IPS DF 6.9 (cell line): ENCODE results near the gene DBT.
"Not testable (repeated sequence)": the region's sequence is repeated elsewhere in the genome, so short reads cannot be mapped to it uniquely, and the experiment has no call there.

Experiments
- DNase-seq: peaks from one replicate; pipeline ENCODE4 v3.0.0-alpha.2; 2013; ENCODE audit warnings: low read depth, low spot score
- H3K27ac ChIP-seq: one replicate; pipeline ENCODE4 v1.5.1; 2013; ENCODE audit warnings: low read length, control low read depth
- H3K27me3 ChIP-seq: 2 replicates; pipeline ENCODE4 v1.6.1; 2013; ENCODE audit warnings: mild to moderate bottlenecking, low read length; ENCODE audit not compliant: control insufficient read depth, insufficient read depth
- H3K36me3 ChIP-seq: 2 replicates; pipeline ENCODE4 v1.6.1; 2013; ENCODE audit warnings: low read length; ENCODE audit not compliant: control insufficient read depth, insufficient read depth
- H3K4me1 ChIP-seq: 2 replicates; pipeline ENCODE4 v1.6.1; 2013; ENCODE audit warnings: low read length; ENCODE audit not compliant: control insufficient read depth, insufficient read depth
- H3K4me3 ChIP-seq: 2 replicates; pipeline ENCODE4 v1.5.1; 2013; ENCODE audit warnings: mild to moderate bottlenecking, low read length
- H3K9me3 ChIP-seq: 2 replicates; pipeline ENCODE4 v1.6.1; 2013; ENCODE audit warnings: low read length, inconsistent platforms; ENCODE audit not compliant: control insufficient read depth, insufficient read depth
- WGBS: extraction: QIAGEN DNeasy Blood & Tissue Kit; methylation state at CpG from one replicate; pipeline ENCODE4 v1.1.7; 2013; ENCODE audit warnings: mixed read lengths, missing lambda C conversion rate; ENCODE audit not compliant: insufficient read length, insufficient coverage; 5-methylcytosine and 5-hydroxymethylcytosine counted together

DBT gene

DNA sequence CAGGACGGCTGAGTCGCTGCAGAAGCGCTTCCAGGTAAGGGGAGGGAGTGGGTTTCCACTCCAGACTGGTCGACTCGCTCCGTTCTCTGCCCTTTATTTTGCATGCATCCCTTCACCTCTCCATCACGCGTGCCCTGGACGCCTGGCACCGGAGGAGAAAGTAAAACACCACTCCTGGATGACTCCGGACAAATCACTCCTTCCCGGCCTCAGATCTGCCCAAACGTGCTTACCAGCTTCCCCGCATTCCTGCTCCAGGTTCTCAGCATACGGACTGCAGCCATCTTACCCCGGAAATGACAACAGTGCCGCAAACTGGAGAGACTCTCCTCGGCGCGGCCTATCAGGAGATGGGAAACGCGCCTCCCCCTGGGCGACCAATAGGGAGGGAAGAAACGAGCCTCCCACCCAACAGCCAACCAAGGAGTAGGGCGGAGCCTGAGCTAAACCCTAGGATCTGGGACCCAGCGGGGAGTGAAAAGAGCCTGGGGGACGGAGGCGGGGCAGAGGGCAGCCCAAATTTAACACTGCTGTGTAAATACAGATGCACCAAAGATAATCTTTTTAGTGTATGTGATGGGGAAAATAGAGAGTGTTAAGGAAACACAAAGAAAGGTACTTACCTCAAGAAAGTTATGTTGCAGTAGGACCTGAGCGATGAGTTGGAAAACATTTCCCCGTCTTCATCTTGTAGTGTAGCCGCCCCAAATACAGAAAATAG lies at the start of gene DBT:
Gene DBT (minus strand): TSS at position 298 of the 721 bp plus-strand sequence. CDS start 14 bp downstream, at position 284.
- Histone ChIP-seq H3K9me3 (no peaks in the 10 kb centered on the region), H3K27ac (no peak within 1 kb of the TSS)
- no CpG with 5 or more reads among the region's 31 CpGs for WGBS

DNA sequence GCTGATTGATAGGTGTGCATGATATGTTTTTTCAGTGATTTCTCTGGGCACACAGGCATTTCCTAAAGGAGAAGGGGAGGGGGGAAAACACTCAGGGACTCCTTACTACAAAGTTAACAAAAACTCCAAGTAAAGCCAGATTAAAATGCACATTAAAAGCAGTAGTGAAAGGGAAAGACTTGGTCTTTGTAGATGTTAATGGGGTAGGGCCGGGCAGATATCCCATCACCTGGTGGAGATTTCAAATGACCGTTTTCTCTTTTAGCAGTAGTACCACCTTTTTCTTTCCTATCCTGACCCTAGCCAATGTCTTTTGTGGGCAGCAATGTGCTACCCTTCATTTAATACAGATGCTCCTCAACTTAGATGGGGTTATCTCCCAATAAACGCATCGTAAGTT lies 48.9 kb upstream of the DBT start:
- no peaks in the 10 kb centered on the region for H3K9me3 ChIP-seq
- DNase-seq: no peak
- no peaks in the 10 kb centered on the region for H3K36me3 ChIP-seq
- H3K4me3 ChIP-seq: no peak overlapping the region
- WGBS: no CpG with 5 or more reads among the region's 4 CpGs
- no peak overlapping the region for H3K27ac ChIP-seq
- no peaks in the 10 kb centered on the region; the same call in 1 of the 2 replicates for H3K27me3 ChIP-seq
- peaks cover 5% of the 10 kb centered on the region; the same call in 1 of the 2 replicates for H3K4me1 ChIP-seq

More for the DNA sequence above, at the start of gene DBT:
- H3K4me3 ChIP-seq: peak within 1 kb of the TSS; percentile 96
- no peaks in the 10 kb centered on the region for H3K36me3 ChIP-seq
- peak; percentile 94 for DNase-seq
- H3K27me3 ChIP-seq: no peaks in the 10 kb centered on the region
- no peaks in the 10 kb centered on the region for H3K4me1 ChIP-seq

DNA sequence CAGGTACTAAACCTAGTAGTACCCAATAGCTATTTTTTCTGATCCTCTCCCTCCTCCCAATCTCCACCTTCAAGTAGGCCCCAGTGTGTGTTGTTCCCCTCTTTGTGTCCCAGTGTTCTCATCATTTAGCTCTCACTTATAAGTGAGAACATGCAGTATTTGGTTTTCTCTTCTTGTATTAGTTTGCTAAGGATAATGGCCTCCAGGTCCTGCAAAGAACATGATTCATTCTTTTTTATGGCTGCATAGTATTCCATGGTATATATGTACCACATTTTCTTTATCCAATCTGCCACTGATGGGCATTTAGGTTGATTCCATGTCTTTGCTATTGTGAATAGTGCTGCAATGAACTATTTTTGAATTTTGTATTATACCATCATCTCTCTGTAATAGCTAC lies 47.4 kb upstream of the DBT start:
- H3K27me3 ChIP-seq, H3K4me3 ChIP-seq, DNase-seq, H3K27ac ChIP-seq, H3K4me1 ChIP-seq, H3K36me3 ChIP-seq, H3K9me3 ChIP-seq: not testable (repeated sequence)

DNA sequence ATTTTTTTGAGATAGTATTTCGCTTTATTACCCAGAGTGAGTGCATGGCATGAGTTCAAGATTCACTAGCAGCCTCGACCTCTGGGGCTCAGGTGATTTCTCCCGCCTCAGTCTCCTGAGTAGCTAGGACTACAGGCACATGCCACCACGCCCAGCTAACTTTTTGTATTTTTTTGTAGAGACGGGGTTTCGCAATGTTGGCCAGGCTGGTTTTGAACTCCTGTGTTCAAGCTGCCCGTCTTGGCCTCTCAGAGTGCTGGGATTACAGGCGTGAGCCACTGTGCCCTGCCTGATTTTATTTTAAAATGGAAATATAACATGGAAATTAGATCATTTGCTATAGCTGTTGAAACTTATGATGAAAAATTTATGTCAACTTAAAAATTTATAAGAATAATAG lies 46.5 kb upstream of the DBT start:
- Histone ChIP-seq H3K4me3 (no peak overlapping the region), H3K27ac (no peak overlapping the region), H3K36me3 (no peaks in the 10 kb centered on the region), H3K9me3 (no peaks in the 10 kb centered on the region), H3K4me1 (peaks cover 5% of the 10 kb centered on the region; the same call in 1 of the 2 replicates), H3K27me3 (no peaks in the 10 kb centered on the region)
- DNase-seq: no peak
- WGBS: no CpG with 5 or more reads among the region's 8 CpGs

DNA sequence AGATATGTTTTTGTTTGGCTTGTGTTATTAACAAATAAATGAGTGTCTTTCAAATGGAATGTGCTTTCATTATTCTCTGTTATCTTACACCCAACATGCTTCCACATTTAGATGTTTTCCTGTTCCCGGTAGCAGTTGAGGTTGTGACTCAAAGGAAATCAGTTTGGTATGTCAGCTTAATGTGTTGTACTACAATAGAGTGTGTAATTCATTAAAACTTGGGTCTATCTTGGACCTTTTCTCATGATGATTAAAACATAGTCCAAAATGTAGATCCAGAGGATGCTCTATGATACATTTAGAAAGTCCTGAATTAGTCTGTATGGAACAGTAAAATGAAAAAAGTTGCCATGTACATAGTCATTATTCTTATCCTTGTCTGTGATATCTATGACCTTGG lies 43.1 kb upstream of the DBT start:
- Histone ChIP-seq H3K27me3 (no peaks in the 10 kb centered on the region), H3K36me3 (0 out of 2 replicates have a peak, but pooled peaks cover 3% of the 10 kb centered on the region), H3K4me3 (no peak overlapping the region), H3K9me3 (no peaks in the 10 kb centered on the region), H3K4me1 (no peaks in the 10 kb centered on the region), H3K27ac (no peak overlapping the region)
- DNase-seq: no peak
- no CpG with 5 or more reads among the region's 1 CpG for WGBS

DNA sequence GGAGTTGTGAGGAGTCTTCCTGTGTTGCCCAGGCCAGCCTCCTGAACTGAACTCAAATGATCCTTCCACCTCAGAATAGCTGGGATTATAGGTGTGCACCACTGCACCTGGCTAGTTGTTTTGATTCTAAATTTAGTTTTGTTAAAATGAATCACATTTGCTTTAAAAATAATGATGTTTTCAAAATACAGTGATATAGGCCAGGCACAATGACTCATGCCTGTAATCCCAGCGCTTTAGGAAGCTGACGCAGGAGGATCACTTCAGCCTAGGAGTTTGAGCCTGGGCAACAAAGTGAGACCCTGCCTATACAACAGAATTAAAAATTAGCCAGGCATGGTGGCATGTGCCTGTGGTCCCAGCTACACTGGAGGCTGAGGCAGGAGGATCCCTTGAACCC lies 40.7 kb upstream of the DBT start:
- Histone ChIP-seq H3K27me3 (no peaks in the 10 kb centered on the region), H3K36me3 (0 out of 2 replicates have a peak, but pooled peaks cover 3% of the 10 kb centered on the region), H3K4me3 (no peak overlapping the region), H3K9me3 (no peaks in the 10 kb centered on the region), H3K4me1 (no peaks in the 10 kb centered on the region), H3K27ac (no peak overlapping the region)
- WGBS: no CpG with 5 or more reads among the region's 2 CpGs
- no peak for DNase-seq

DNA sequence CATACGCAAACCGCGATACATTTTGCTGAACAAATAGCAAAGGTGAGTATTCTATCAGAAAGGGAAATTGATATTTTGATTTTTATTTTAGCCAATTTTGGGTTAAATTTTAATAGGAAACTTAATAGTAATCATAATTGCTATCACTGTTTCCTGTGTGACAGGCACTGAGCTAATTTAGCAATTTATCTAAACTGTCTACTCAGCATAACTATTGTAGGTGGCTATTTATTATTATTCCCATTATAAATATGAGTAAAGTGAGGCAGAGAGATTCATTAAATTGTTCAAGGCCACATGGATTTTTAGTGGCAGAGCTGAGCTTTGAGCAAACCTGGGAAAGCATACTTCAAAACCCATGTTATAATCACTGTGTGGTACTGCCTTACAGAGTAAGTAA lies 37.5 kb upstream of the DBT start:
- Histone ChIP-seq H3K9me3 (no peaks in the 10 kb centered on the region), H3K4me3 (no peak overlapping the region), H3K4me1 (no peaks in the 10 kb centered on the region), H3K27me3 (no peaks in the 10 kb centered on the region), H3K36me3 (0 out of 2 replicates have a peak, but pooled peaks cover 3% of the 10 kb centered on the region), H3K27ac (no peak overlapping the region)
- WGBS: no CpG with 5 or more reads among the region's 3 CpGs
- DNase-seq: no peak

DNA sequence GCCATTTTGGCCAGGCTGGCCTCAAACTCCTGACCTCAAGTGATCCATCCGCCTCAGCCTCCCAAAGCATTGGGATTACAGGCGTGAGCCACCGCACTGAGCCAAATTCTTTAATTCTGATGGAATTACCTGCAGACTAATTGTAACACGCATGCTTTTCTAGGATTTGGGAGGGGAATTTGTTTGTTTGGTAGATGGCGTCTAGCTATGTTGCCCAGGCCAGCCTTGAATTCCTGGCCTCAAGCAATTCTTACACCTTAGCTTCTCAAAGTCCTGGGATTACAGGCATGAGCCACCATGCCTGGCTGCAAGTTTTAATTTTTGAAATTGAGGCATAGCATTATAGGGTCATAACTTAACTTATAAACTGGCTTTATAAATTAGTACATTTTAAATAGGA lies 35.0 kb upstream of the DBT start:
- no CpG with 5 or more reads among the region's 5 CpGs for WGBS
- Histone ChIP-seq H3K4me1 (no peaks in the 10 kb centered on the region), H3K9me3 (no peaks in the 10 kb centered on the region), H3K27me3 (no peaks in the 10 kb centered on the region), H3K27ac (no peak overlapping the region), H3K4me3 (no peak overlapping the region), H3K36me3 (0 out of 2 replicates have a peak, but pooled peaks cover 3% of the 10 kb centered on the region)
- no peak for DNase-seq

DNA sequence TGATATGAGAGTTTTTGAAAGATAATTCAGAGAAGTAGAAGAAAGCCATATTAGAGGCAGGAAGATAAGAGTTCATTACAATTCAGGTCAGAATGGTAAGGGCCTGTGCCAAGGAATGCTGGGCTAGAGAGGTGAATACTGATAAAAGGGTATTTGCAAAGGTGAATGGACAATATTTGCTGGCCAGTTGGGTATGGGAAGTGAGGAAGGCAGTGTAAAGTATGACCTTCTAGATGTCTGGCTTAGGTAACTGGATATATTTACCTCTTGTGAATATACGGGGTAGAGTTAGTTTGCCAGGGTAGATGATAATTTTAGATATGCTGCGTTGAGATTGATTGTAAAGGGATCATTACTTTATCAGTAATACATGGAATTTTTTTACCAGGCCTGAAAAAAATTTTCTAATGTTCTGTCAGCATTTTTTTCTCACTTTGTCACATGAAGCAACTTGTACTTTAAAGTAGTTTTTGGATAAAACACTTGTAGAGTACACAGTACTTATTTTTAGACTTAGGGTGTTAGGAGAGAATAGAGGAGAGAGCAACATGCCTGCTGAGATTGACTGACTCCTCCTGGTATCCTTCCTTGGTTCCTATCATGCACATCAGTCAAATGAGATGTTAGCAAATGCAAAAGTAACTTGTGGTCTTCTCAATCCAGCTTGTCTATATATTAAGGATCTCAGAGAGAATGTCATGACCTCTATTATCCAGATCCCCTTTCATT lies 30.5 kb upstream of the DBT start:
- Histone ChIP-seq H3K36me3 (peaks cover 4% of the 10 kb centered on the region; the same call in 1 of the 2 replicates), H3K27me3 (no peaks in the 10 kb centered on the region), H3K27ac (no peak overlapping the region), H3K4me1 (no peaks in the 10 kb centered on the region), H3K9me3 (no peaks in the 10 kb centered on the region), H3K4me3 (no peak overlapping the region)
- no peak for DNase-seq
- WGBS: 100% methylated on average over 1 of the region's 2 CpGs

DNA sequence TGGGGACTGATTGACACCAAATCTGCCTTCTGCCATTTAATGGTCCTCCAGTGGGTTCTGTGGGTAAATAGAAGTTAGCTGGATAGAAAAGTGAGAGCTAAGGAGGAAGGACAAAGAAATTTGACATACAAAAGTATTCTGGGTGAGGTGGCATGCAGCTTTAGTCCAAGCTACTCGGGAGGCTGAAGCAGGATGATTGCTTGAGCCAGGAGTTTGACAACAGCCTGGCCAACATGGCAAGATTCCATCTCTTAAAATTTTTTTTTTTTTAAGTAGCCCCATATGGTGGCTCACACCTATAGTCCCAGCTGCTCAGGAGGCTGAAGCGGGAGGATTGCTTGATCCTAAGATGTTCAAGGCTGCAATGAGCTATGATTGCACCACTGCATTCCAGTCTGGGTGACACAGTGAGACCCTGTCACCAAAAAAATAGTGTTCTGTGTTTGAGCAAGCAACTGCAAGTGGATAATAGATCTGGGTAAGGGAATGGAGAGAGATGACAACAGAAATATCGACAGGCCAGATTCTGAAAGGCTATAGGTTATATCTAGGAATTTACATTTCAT lies 29.8 kb upstream of the DBT start:
- H3K4me1 ChIP-seq: no peaks in the 10 kb centered on the region
- no peak overlapping the region for H3K27ac ChIP-seq
- peaks cover 6% of the 10 kb centered on the region; the same call in 1 of the 2 replicates for H3K36me3 ChIP-seq
- no peak for DNase-seq
- no peak overlapping the region for H3K4me3 ChIP-seq
- H3K27me3 ChIP-seq: no peaks in the 10 kb centered on the region
- H3K9me3 ChIP-seq: no peaks in the 10 kb centered on the region
- no CpG with 5 or more reads among the region's 3 CpGs for WGBS
